ENCODE measurements around the gene MAGOH.

DNA sequence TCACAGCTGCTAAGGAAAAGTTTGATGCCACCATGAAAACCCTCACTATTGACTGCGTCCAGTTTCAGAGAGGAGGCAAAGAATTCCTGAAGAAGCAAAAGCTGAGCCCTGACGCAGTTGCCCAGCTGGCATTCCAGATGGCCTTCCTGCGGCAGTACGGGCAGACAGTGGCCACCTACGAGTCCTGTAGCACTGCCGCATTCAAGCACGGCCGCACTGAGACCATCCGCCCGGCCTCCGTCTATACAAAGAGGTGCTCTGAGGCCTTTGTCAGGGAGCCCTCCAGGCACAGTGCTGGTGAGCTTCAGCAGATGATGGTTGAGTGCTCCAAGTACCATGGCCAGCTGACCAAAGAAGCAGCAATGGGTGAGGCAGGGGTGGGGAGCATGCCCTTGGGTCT, 27.4 kb downstream of the MAGOH start:
- TF ChIP-seq, protein P1, sequence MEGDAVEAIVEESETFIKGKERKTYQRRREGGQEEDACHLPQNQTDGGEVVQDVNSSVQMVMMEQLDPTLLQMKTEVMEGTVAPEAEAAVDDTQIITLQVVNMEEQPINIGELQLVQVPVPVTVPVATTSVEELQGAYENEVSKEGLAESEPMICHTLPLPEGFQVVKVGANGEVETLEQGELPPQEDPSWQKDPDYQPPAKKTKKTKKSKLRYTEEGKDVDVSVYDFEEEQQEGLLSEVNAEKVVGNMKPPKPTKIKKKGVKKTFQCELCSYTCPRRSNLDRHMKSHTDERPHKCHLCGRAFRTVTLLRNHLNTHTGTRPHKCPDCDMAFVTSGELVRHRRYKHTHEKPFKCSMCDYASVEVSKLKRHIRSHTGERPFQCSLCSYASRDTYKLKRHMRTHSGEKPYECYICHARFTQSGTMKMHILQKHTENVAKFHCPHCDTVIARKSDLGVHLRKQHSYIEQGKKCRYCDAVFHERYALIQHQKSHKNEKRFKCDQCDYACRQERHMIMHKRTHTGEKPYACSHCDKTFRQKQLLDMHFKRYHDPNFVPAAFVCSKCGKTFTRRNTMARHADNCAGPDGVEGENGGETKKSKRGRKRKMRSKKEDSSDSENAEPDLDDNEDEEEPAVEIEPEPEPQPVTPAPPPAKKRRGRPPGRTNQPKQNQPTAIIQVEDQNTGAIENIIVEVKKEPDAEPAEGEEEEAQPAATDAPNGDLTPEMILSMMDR (IDR thresholded peaks at IDR 0.05) = no peak
- TF ChIP-seq EZH2 (IDR thresholded peaks at IDR 0.05; ENCODE audit: borderline replicate concordance, insufficient read depth, low read depth, low read length, poor library complexity, severe bottlenecking) = no peak
